Fibroblast of skin of left quadriceps (primary cell): ENCODE results near the gene OR2A1.
"Not testable (repeated sequence)": the region's sequence is repeated elsewhere in the genome, so short reads cannot be mapped to it uniquely, and the experiment has no call there.

Experiments used
- DNase-seq, 2 experiments: peaks; one replicate each; pipeline ENCODE4 v3.0.0-alpha.2; 2013; ENCODE audit warnings: low read depth in 2 of 2

OR2A1 gene, protein sequence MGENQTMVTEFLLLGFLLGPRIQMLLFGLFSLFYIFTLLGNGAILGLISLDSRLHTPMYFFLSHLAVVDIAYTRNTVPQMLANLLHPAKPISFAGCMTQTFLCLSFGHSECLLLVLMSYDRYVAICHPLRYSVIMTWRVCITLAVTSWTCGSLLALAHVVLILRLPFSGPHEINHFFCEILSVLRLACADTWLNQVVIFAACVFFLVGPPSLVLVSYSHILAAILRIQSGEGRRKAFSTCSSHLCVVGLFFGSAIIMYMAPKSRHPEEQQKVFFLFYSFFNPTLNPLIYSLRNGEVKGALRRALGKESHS

DNA sequence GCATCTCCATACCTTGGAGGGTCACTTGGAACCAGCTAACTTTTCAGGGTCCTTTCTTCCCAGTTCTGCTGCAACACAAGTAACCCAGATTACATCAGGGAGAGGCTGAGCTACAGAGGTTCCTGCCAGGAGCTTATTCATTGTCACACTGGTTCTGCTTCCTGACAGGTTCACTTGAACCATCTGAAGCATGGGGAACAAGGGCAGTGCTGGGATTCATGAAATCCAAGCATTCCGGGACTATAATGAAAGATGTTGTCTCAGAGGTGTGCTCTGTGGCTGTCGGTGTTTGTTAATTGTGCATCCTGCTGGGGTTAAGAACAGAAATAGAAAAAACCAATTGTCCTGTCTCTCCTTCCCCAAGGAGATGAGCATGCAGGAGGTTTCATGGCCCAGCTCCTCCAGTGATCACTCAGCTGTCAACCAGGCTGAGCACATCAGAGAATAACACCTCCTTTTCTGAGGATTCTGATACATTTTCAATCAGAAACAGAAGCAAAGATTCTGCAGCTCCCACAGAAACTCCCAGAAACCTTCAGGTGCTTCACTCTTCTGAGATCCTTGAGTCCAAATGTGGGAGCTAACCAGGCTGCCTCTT is at the start of gene OR2A1:
Gene OR2A1 (plus strand): TSS at position 548 of the 598 bp plus-strand sequence. CDS start 5,706 bp downstream, outside the sequence.
- not testable (repeated sequence) for DNase-seq

DNA sequence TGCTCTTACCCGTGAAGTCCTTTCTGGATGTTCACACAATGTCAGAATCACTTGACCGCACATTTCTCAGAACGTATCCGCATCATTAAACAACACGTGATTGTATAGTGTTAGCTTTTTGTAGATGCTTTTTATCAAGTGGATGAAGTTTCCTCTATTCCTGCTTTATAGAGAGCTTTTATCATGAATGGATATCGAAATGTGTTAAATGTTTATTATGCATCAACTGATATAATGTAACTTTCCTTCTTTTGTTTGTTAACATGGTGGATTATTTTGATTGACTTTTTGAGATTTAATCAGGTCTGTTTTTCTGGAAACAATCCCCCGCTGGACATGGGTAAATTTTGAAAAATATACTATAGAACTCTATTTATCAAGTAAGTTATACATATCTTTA is 47.5 kb upstream of the OR2A1 start, which contains the start of gene OR2A7:
Gene OR2A7 (minus strand): TSS at position 101 of the 400 bp plus-strand sequence. CDS start 5,164 bp downstream, outside the sequence.
- DNase-seq, result not testable (repeated sequence)

DNA sequence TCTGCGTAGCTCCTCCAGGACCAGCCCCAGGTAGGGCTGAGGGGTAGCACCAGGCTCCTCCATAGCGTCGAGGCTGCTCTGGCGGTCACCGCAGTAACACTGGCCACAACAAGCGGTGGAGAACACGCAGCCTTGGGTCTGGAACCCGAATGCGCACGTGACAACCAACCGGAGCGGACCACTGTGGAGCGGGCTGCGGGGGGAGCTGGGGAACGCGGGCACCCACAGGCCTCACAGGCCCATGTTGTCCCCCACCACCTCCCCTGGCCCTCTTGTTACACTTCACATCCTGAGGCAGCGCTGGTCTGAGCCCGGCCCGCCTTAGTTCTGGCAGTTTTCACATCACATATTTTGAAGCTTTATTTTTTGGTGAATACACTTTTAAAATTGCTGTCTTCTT is 43.0 kb upstream of the OR2A1 start, which contains the start of gene CTAGE8:
Gene CTAGE8 (minus strand): TSS at position 101 of the 400 bp plus-strand sequence. CDS start 38 bp downstream, at position 63.
- not testable (repeated sequence) for DNase-seq

DNA sequence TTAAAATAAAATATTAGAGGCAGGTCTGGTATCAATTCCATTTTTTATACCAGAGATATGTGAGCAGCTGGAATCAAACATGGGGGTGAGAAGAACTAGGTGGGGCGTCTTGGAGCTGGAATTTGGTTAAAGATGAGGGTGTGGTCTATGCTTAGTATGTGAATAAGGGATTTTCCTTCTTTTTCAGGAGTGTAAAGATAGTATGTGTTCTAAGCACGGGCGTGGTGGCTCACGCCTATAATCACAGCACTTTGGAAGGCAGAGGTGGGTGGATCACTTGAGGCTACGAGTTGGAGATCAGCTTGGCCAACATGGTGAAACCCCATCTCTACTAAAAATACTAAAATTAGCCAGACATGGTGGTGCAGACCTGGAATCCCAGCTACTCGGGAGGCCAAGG is 36.9 kb upstream of the OR2A1 start:
- DNase-seq, result not testable (repeated sequence)

DNA sequence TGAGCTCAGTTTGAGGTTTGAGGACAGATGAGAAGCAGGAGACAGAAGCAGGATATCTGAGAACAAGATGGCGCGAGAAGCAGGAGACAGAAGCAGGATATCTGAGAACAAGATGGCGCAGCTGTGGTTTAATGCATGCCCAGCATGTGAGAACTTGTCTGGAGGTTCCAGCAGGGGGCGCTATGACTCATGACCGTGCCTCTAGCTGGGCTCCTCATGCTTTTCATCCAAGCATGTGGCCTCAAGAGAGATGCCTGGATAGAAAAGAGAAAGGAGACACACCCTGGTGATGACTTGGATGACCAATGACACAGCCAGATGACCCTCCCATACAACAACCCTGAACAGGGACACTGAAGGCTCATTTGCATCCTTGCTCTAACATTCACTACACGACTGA is 32.2 kb upstream of the OR2A1 start:
- not testable (repeated sequence) for DNase-seq

DNA sequence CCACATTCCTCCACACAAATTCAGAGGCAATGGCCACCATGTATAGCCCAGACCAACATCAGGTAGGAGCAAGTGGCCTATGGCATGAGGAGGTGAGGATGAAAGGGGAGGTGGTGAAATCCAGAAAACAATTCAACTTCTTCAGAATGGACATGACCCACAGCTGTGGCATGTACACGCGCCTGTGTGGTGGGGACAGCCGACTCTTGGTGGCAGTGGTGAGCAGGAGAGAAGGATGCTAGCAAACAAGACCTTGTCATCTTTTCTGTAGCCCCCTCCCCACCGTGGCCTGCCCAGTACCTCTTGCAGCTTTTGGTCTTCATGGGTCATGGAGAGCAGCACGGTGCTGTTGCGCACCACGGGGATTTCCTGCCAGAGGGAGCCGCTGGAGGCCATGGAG is 30.2 kb upstream of the OR2A1 start:
- DNase-seq, result not testable (repeated sequence)

DNA sequence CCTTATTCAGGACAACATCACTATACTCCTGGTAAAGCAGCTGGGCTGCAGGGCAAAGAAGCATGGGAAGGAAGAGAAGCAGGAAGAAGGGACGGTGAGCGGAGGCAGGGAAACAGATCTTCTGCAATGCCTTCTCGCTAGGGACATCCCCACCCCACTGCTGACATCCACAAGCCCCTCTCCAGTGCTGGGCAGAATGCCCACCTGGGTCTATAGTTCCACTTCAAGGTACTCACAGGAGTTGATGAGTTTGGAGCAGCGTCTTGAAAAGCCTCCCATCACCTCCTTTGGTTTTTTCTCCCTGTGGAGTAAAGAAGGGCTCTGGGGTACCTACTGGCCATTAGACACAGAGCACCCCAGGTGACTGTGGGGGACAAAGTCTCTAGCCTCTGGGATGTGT is 29.7 kb upstream of the OR2A1 start:
- DNase-seq, result not testable (repeated sequence)

DNA sequence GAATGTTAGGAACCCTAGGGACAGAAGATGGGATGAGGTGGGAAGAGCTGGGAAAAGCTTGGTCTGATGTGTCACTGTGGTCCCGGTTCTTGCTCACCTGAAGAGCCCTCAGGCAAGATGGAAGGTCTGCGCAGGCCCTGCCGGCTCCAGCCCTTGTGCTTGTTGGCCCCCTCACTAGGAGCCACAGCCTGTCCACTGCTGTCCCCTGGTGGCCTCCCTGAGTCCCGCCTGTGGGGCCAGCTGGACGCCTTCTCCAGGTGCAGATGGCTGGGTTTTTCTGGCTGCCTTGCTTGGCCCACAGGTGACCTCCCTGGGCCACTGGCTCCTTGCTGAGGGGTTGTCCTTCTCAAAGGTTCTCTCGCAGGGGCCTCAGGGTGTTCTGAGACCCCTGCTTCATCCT is 28.5 kb upstream of the OR2A1 start:
- DNase-seq, result not testable (repeated sequence)

DNA sequence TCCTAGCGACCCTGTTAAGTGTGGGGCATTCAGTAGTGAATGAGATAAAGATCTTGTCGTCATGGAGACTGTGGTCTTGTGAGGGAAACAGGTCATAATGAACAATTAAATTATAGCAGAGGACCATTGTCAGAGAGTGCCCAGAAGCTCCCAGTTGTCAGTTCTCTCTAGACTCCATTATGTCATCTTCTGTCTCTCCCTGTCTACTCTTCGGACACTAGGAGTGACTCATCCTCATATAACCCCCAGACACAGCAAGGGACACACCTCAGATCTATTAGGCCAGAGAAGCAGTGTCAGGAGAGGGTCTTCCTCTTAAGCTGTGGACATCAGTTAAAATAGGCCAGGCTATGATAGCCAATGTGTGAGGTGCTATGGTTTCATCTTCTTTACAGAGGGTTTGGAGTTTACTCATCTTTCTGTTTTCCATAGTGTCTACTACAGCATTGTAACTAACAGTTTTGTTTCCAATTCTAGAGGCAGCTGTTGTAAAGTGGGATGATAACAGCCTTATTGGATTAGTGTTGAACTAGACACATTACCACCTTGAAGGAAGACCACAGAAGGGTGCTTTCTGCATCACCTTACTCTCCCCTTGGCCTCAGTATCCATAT is 24.9 kb upstream of the OR2A1 start:
- DNase-seq, result not testable (repeated sequence)

DNA sequence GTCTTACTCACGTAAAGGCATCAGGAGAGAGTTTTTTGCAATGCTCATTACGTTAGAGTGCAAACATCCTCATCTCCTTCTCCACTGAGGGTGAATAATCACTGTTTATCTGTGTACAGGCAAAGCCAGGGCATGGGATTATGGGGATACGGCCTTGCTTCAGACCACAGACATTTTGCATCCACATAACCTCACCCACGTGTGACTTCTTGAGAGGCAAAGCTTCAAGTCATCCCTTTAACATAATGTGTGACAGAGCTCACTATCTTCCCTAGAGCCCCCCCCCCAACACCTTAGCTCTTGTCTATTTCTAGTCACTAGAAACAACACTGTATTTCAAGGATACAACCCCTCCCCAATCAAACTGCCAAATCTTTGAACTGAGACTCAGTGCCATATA is 20.6 kb upstream of the OR2A1 start:
- DNase-seq, result not testable (repeated sequence)

DNA sequence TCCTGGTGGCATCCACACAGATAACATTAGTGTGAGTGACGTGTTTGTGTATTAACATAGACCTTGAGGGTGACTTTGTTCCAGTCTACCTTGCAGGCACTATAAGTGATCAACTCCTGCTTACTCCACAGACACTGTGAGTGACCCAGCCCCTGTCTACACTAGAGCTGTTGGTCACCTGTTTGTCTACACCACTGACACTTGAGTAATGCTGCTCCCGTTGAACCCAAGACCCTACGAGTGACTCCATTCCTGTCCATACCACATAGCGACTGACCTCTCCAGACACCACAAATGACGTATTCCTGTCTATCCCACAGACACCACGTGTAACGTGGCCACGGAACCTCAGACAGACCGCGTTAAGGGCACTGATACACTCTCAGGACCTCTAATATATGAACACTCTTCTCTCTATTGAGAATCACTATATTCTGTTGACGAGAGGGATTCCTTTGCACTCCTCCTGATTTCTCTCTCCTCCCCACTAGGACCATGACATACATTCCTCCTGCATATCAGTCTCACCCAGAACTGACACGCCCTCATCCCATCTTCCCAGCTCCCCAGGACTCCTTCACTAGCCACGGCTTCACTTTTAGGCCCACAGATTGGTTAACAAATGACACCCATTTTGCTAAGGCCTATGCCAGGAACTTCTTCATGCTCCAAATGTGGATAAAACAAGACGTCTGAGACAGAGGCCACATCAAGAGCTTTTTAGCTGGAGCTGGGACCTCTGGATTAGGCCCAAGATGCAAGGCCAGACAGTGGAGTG is 19.6 kb upstream of the OR2A1 start:
- not testable (repeated sequence) for DNase-seq

DNA sequence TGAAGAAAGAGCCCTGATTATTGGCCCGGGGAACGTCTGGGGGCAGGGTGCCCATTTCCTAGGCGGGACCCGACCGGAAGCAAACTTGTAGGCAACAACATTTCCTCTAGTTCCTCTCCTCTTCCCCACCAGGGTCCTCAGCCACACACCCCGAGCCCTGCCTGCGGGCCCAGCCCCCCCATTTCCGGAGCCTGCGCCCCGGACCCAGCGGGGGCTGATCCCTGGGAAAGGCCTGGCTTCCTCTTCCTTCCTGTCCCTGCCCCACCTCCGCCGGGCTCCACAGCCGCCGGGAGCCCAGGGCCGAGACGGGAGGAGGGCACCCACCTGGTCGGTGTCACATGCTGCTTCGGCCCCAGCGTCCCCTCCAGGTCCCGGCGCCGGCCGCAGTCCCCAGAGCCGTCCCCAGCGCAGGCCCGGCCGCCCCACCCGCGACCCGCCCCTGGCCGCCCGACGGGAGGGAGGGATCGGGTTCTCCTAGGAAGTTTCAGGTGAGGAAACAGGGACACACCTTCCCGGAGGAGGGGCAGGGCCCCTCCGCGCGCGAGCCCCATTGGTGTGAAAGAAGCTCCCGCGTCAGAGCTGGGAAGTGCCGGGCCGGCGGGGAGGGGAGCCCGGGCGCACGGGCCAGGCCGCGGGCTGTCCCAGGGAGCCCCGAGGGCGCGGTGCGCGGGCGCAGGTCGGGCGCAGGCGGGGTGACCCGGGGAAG is 18.3 kb upstream of the OR2A1 start:
- not testable (repeated sequence) for DNase-seq

DNA sequence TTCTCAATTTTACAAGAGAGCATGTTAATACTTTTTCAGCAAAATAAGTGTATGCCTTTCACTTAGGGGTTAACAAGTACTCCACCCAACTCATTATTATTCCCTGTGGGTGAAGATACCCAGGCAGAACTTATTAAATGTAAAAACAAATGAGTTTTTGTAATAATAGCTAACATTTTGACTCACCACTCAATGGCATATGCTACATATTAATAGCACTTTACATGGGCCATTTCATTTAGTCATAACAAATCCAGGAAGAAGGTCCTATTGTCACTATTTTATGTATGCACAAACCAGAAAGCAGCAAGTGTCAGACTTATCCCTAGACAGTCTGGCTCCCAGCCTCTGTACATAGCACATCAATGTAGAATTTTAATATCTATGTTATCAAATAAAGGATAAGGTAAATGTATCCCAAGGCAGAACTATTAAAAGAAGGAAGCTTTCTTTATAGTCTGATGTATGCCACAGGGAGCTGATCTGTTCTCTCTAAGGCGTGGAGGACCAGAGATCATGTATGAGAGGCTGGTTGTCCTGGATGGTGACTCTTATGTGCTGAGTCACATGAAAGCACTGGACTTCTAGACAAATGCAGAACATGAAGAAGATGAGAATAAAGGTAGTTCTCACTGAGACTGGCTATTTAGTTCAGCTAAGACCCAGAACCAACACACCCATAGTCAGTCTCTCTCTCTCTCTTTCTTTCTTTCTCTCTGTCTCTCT is 9.5 kb upstream of the OR2A1 start:
- DNase-seq, result not testable (repeated sequence)

DNA sequence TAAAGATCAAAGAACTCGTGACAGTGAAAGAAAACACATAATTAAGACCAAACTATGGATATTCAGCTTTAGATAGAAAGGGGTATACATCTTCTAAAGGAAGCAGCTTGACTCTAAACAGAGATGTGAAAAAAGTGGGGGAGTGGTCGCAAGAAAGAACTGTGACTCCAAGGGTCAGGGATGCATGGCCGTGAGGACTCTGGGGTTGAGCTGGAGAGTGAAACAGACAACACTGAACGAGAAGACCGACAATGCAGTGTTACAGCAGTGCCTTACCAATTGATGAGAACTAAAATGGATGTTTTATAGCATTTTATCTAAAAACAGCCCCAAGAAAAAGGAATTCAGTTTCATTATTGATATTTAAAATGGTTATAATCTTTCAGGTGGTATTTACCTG is 8.6 kb upstream of the OR2A1 start:
- not testable (repeated sequence) for DNase-seq

DNA sequence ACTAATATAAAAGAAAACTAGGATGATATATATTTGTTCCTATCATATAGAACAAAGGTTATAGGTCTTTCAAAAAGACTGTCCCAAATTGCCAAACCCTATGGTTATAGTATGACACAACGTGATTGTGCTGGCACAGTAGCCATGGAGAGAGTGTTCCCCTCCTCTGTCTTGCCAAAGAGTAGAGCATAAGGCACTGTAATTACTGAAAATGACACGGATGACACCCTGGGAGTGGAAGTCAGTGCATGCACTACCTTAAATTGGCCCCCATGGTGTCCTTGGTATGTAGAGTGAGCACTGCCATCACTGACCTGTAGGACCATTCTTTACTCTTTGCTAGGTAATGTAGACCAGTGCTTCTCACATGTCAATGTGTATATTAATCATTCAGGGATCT is 7.1 kb upstream of the OR2A1 start:
- not testable (repeated sequence) for DNase-seq

DNA sequence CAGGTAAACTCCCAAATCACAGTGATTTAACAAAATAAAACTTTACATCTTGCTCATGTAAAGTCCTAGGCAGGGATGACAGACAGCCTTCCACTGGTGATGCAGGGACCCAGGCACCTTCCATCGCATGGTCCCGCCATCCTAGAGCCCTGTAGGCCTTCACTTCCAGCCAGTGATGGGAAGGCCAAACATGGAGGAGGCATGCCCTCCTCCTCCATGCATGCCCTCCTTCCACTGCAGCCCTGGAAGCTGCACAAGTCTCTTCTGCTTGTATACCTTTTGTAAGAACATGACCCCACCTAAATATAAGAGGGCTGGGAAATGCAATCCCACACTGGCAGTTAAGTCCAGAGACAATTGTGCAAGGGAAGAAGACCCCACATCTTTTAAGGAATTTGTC is 2.5 kb upstream of the OR2A1 start:
- not testable (repeated sequence) for DNase-seq

DNA sequence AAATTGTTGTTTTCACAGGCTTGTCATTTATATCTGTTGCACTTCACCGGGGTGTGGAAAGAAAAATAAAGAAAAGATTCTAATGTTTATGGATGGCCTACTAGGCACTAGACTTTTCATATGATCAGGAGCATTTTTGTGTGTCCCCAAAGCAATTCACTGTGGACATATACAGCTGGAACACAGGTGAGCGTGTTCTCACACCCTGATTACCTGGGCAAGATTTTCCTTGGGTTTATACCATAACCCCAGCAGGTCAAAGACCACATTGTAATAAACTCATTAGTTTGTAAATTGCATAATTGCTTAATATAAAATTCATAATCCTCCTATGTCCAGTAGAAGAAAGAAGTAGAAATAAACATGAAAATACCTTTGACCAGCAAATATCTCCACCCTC is 1.0 kb upstream of the OR2A1 start:
- DNase-seq, result not testable (repeated sequence)

DNA sequence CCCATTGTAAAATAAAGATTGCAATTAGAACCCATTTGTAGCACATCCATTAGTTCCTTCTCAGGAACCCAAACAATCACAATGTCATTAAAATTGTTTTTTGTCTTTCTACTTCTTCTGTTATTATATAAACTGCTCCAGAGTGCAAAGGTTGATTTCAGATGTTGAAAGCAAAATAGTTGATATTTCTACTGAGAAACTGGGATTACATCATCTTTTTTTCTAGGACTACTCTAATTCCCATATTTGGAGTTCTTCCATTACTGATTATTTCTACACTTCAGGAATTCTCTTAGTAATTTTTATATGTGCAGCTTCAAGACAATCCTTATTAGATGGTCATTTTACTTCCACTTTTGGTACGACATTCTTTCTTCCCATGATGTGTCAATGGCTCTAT is 5.3 kb downstream of the OR2A1 start:
- DNase-seq, result not testable (repeated sequence)

DNA sequence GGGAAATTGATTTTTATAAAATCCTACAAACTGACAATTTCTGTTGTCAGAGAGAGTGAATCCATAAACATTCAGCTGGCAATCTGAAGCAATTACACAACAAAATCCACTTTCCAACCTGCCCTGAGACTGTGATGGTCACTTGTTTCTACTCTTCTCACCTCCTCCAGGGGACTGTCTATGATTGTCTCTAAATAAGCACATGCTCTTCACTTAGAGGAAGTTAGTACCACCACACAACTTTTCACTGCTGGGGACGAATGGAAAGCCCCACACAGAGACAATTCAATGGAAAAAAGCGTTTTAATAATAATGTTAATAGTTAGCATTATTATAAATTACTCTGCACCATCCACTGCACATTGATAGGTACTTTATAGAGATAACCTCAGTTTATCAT is 7.3 kb downstream of the OR2A1 start:
- not testable (repeated sequence) for DNase-seq

DNA sequence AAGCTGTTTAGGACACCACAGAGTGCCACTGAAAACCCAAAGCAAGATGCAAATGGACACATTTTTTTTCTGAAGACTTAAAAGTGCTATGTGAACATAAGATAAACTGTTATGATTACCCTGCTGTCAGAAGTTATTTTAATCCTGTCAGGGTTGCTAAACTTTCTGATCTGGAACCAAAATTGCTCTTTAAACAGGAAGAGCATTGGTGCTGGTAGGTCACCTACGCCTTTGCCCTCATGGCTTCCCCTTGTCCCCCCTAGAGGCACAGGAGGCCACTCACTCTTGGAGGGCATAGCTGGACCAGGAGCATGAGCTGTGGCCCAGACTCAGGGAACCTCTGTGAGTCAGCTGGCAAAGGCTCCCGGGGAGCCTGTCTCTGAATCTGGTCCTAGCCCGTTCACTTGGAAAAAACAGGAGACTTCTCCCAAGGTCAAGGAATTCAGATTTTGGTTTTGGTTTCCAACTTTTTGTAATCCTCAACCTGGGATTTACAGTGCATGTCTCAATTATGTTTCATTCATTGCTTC is 9.5 kb downstream of the OR2A1 start:
- DNase-seq, result not testable (repeated sequence)
